HEK293 (cell line): Measurements from ENCODE around the gene FAM193B.

Source experiments
- CTCF ChIA-PET: fragments of 350-600 bp; formaldehyde crosslinking; extraction: SDS; loops from one replicate; lab custom pipeline; 2021; ENCODE audit warnings: antibody characterized with exemption; lab: Yijun Ruan, JAX
- POLR2A ChIA-PET: fragments of 300-600 bp; formaldehyde crosslinking; extraction: SDS; loops from one replicate; lab custom pipeline; 2020; ENCODE audit warnings: antibody characterized with exemption, inconsistent platforms; lab: Yijun Ruan, JAX
- H3K27ac ChIP-seq: fragments of 200-500 bp; sonication (Bioruptor generic); 2 replicates; pipeline ENCODE4 v1.5.1; 2014; ENCODE audit warnings: low read depth, low read length, control low read depth, inconsistent platforms; ENCODE audit errors: extremely low read depth
- H3K36me3 ChIP-seq, 2 experiments: fragments of 200-500 bp in 1 of 2; sonication (Bioruptor generic) in 1 of 2; 1 replicate in 1 of 2; 2 replicates in 1 of 2; pipeline ENCODE4 v1.5.1; 2014 to 2017; ENCODE audit warnings: inconsistent platforms in 2 of 2, low read length in 2 of 2; ENCODE audit not compliant: control insufficient read depth in 2 of 2, insufficient read depth in 1 of 2
- H3K4me1 ChIP-seq: fragments of 200-500 bp; sonication (Bioruptor generic); 2 replicates; pipeline ENCODE4 v1.5.1; 2014; ENCODE audit warnings: mild to moderate bottlenecking, low read length, inconsistent platforms; ENCODE audit not compliant: control insufficient read depth, insufficient read depth
- H3K4me3 ChIP-seq: 2 replicates; pipeline ENCODE4 v1.5.1; 2011; ENCODE audit warnings: low read depth, mild to moderate bottlenecking, control low read depth, low read length, moderate library complexity
- H3K9me3 ChIP-seq: fragments of 200-500 bp; sonication (Bioruptor generic); 2 replicates; pipeline ENCODE4 v1.5.1; 2014; ENCODE audit warnings: low read depth, low read length, inconsistent platforms; ENCODE audit not compliant: control insufficient read depth, insufficient read depth
- EGR2 ChIP-seq: fragments of 450-650 bp; formaldehyde crosslinking; IDR thresholded peaks from 2 replicates; pipeline ENCODE4 v1.5.1; 2016; ENCODE audit warnings: low read depth, missing biosample characterization, missing genetic modification characterization
- GFI1B ChIP-seq: fragments of 450-650 bp; formaldehyde crosslinking; IDR thresholded peaks from 2 replicates; pipeline ENCODE4 v1.5.1; 2016; ENCODE audit warnings: missing biosample characterization, missing genetic modification characterization
- PATZ1 ChIP-seq: fragments of 450-650 bp; formaldehyde crosslinking; IDR thresholded peaks from 2 replicates; pipeline ENCODE4 v1.5.1; 2016; ENCODE audit warnings: missing biosample characterization, missing genetic modification characterization
- PRDM4 ChIP-seq: fragments of 450-650 bp; formaldehyde crosslinking; IDR thresholded peaks from 2 replicates; pipeline ENCODE4 v1.5.1; 2017; ENCODE audit warnings: missing biosample characterization, missing genetic modification characterization
- SALL2 ChIP-seq: fragments of 450-650 bp; formaldehyde crosslinking; IDR thresholded peaks from 2 replicates; pipeline ENCODE4 v1.5.0; 2017; ENCODE audit warnings: missing biosample characterization, mild to moderate bottlenecking, missing genetic modification characterization, borderline replicate concordance
- SP7 ChIP-seq: fragments of 450-650 bp; formaldehyde crosslinking; IDR thresholded peaks from 2 replicates; pipeline ENCODE4 v1.5.1; 2016; ENCODE audit warnings: missing biosample characterization, missing genetic modification characterization
- YY2 ChIP-seq: fragments of 450-650 bp; formaldehyde crosslinking; IDR thresholded peaks from 2 replicates; pipeline ENCODE4 v1.5.1; 2016; ENCODE audit warnings: missing biosample characterization, missing genetic modification characterization
- ZNF155 ChIP-seq: fragments of 450-650 bp; formaldehyde crosslinking; IDR thresholded peaks from 2 replicates; pipeline ENCODE4 v1.5.1; 2016; ENCODE audit warnings: missing biosample characterization, missing genetic modification characterization
- ZNF16 ChIP-seq: fragments of 450-650 bp; formaldehyde crosslinking; IDR thresholded peaks from 2 replicates; pipeline ENCODE4 v1.5.1; 2016; ENCODE audit warnings: low read depth, missing biosample characterization, missing genetic modification characterization
- ZNF175 ChIP-seq: fragments of 450-650 bp; formaldehyde crosslinking; IDR thresholded peaks from 2 replicates; pipeline ENCODE4 v1.5.1; 2016; ENCODE audit warnings: missing biosample characterization, missing genetic modification characterization
- ZNF19 ChIP-seq: fragments of 450-650 bp; formaldehyde crosslinking; IDR thresholded peaks from 2 replicates; pipeline ENCODE4; 2016; ENCODE audit warnings: missing biosample characterization, missing genetic modification characterization, low read depth
- ZNF214 ChIP-seq: fragments of 450-650 bp; formaldehyde crosslinking; IDR thresholded peaks from 2 replicates; pipeline ENCODE4 v1.5.1; 2017; ENCODE audit warnings: missing biosample characterization, mild to moderate bottlenecking, missing genetic modification characterization, borderline replicate concordance
- ZNF280D ChIP-seq: fragments of 450-650 bp; formaldehyde crosslinking; IDR thresholded peaks from 2 replicates; pipeline ENCODE4 v1.5.1; 2016; ENCODE audit warnings: missing biosample characterization, missing genetic modification characterization
- ZNF324 ChIP-seq: fragments of 450-650 bp; formaldehyde crosslinking; IDR thresholded peaks from 2 replicates; pipeline ENCODE4 v1.5.1; 2016; ENCODE audit warnings: missing biosample characterization, missing genetic modification characterization
- ZNF423 ChIP-seq: fragments of 450-650 bp; formaldehyde crosslinking; IDR thresholded peaks from 2 replicates; pipeline ENCODE4 v1.5.1; 2016; ENCODE audit warnings: missing biosample characterization, missing genetic modification characterization
- ZNF426 ChIP-seq: fragments of 450-650 bp; formaldehyde crosslinking; IDR thresholded peaks from 2 replicates; pipeline ENCODE4 v1.5.1; 2017; ENCODE audit warnings: missing biosample characterization, missing genetic modification characterization, mild to moderate bottlenecking, inconsistent platforms, moderate library complexity
- ZNF488 ChIP-seq: fragments of 450-650 bp; formaldehyde crosslinking; IDR thresholded peaks from 2 replicates; pipeline ENCODE4 v1.5.1; 2016; ENCODE audit warnings: missing biosample characterization, missing genetic modification characterization
- ZNF621 ChIP-seq: fragments of 450-650 bp; formaldehyde crosslinking; IDR thresholded peaks from 2 replicates; pipeline ENCODE4 v1.5.1; 2017; ENCODE audit warnings: missing biosample characterization, missing genetic modification characterization
- ZNF660 ChIP-seq: fragments of 450-650 bp; IDR thresholded peaks from 2 replicates; pipeline ENCODE4 v1.5.1; 2018; ENCODE audit warnings: missing biosample characterization, mild to moderate bottlenecking, missing genetic modification characterization
- ZNF837 ChIP-seq: fragments of 450-650 bp; formaldehyde crosslinking; IDR thresholded peaks from 2 replicates; pipeline ENCODE4 v1.5.1; 2016; ENCODE audit warnings: missing biosample characterization, missing genetic modification characterization
- TF ChIP-seq, protein P1 (sequence below): fragments of 450-650 bp; formaldehyde crosslinking; conservative IDR thresholded peaks from 2 replicates; pipeline ENCODE4 v1.5.1; 2016; ENCODE audit warnings: low read depth, missing biosample characterization, missing genetic modification characterization

Gene FAM193B

GRCh38 chr5:177601126-177601525 lies 46.8 kb upstream of the FAM193B start:
- Histone ChIP-seq H3K4me3 (no peak overlapping the region; the same call in 1 of the 2 replicates), H3K4me1 (0 out of 2 replicates have a peak, but pooled peaks cover 2% of the 10 kb centered on the region), H3K27ac (no peak overlapping the region), H3K9me3 (no peaks in the 10 kb centered on the region), H3K36me3 (peaks cover 3 to 16% of the 10 kb centered on the region in 2 experiments; a peak in 2 of 3 replicates)
- no peak for TF ChIP-seq ZNF426 (tag by site-specific recombination)
- TF ChIP-seq YY2 = no peak
- no peak for TF ChIP-seq ZNF19 (tag by site-specific recombination)
- TF ChIP-seq ZNF16 (tag by site-specific recombination) = no peak
- TF ChIP-seq ZNF837 (tag by site-specific recombination) = no peak
- no peak for TF ChIP-seq SALL2 (tag by site-specific recombination)
- TF ChIP-seq ZNF280D (tag by site-specific recombination) = no peak
- TF ChIP-seq GFI1B (tag by site-specific recombination) = no peak
- TF ChIP-seq SP7 (tag by site-specific recombination) = no peak
- POLR2A ChIA-PET = interaction anchor here (0.6 to 0.9 kb wide), 3 partner anchors 9 to 510 kb away, joined by 3 read pairs; partner anchors contain the start of gene TMED9
- CTCF ChIA-PET = interaction anchor here (0.8 kb wide), 1 partner anchor 100 kb away, joined by 3 read pairs; no protein-coding TSS in a partner anchor

DNA sequence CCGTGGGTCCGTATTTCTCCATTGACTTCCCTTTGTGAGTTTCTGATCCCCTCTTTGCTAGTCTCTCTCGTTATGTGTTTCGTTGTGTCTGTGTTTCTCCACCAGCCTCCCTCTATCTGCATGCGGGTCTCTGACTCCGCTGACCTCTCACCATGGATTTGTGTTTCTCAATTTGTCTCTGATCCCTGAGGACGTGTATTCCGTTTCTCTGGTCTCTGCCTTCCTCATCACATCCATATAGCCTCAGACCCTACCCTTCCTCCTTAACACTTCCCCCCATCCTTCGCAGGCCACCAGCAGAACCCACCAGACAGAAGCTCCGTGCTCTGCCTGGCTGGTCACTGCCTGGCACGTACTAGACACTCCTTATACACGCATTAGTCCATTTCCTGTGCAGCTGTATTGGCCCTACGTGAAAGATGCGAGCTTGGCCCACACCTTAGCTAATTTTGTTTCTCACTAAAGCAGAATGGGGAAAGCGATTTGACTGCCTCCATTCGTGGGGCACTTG lies 46.2 kb upstream of the FAM193B start:
- ChIA-PET CTCF (interaction anchor here (0.8 kb wide), 1 partner anchor 99 kb away, joined by 3 read pairs; no protein-coding TSS in a partner anchor), POLR2A (interaction anchor here (0.6 to 1.6 kb wide), 7 partner anchors 7 to 510 kb away, joined by 3 read pairs; partner anchors contain the start of gene TMED9)
- 0 out of 2 replicates have a peak, but pooled peaks cover 2% of the 10 kb centered on the region for H3K4me1 ChIP-seq
- H3K27ac ChIP-seq = peak overlapping the region; percentile 69
- peaks cover 3 to 19% of the 10 kb centered on the region in 2 experiments; a peak in 2 of 3 replicates for H3K36me3 ChIP-seq
- H3K9me3 ChIP-seq = no peaks in the 10 kb centered on the region
- peak overlapping the region; percentile 67 for H3K4me3 ChIP-seq
- TF ChIP-seq ZNF175 (tag by site-specific recombination) (no peak), EGR2 (tag by site-specific recombination) (0 out of 2 replicates have a peak, but pooled peaks have one; percentile 34), ZNF621 (tag by site-specific recombination) (no peak), ZNF214 (tag by site-specific recombination) (no peak), PATZ1 (tag by site-specific recombination) (0 out of 2 replicates have a peak, but pooled peaks have one; percentile 9), ZNF324 (0 out of 2 replicates have a peak, but pooled peaks have one; percentile 45), ZNF660 (tag by site-specific recombination) (no peak), ZNF488 (tag by site-specific recombination) (no peak), ZNF423 (tag by site-specific recombination) (no peak), PRDM4 (tag by site-specific recombination) (peak; percentile 93), ZNF155 (no peak)
- TF ChIP-seq, protein P1, sequence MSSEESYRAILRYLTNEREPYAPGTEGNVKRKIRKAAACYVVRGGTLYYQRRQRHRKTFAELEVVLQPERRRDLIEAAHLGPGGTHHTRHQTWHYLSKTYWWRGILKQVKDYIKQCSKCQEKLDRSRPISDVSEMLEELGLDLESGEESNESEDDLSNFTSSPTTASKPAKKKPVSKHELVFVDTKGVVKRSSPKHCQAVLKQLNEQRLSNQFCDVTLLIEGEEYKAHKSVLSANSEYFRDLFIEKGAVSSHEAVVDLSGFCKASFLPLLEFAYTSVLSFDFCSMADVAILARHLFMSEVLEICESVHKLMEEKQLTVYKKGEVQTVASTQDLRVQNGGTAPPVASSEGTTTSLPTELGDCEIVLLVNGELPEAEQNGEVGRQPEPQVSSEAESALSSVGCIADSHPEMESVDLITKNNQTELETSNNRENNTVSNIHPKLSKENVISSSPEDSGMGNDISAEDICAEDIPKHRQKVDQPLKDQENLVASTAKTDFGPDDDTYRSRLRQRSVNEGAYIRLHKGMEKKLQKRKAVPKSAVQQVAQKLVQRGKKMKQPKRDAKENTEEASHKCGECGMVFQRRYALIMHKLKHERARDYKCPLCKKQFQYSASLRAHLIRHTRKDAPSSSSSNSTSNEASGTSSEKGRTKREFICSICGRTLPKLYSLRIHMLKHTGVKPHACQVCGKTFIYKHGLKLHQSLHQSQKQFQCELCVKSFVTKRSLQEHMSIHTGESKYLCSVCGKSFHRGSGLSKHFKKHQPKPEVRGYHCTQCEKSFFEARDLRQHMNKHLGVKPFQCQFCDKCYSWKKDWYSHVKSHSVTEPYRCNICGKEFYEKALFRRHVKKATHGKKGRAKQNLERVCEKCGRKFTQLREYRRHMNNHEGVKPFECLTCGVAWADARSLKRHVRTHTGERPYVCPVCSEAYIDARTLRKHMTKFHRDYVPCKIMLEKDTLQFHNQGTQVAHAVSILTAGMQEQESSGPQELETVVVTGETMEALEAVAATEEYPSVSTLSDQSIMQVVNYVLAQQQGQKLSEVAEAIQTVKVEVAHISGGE (tag by site-specific recombination) = peak; percentile 78
